ENCODE data around the gene NAGA.
"Not testable (repeated sequence)": the region's sequence is repeated elsewhere in the genome, so short reads cannot be mapped to it uniquely, and the experiment has no call there.

Gene NAGA

DNA sequence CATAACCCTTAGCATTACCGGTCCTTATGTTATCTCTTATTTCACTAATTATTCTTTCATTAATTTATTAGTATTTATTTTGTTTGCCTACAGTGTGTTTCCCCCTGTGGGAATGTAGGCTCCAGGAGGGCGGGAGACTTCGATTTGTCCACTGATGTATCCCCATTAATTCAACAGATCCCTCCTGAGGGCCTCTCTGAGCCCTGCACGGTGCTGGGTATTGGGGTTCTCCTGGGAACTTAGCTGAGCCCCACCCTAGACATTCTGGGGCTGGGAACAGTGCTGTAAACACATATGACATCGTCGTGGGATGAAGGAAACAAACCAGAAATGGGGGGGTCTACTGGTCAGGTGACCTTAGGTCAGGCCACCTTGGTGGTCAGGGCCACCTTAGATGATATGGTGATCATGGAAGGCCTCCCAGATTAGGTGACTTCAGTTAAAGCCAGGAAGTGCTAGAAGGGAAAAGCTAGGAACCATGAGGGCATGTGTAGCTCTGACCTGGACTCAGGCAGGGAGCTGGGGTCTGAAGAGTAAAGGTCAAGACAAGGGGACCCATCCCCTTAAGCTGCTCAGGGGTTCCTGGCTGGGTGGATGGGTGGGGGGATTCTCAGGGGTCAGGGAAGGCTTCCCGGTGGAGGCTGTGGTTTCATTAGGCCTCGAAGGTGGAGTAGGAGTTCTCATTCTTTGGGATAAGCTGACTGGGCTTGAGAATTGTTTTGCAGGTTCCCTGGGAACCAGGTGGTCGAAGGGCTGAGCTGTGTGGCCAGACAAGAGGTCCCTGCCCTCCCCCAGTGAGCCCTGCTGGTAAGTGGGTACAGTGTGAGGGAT lies 4.4 kb upstream of the NAGA start:
- TF ChIP-seq, protein P1, sequence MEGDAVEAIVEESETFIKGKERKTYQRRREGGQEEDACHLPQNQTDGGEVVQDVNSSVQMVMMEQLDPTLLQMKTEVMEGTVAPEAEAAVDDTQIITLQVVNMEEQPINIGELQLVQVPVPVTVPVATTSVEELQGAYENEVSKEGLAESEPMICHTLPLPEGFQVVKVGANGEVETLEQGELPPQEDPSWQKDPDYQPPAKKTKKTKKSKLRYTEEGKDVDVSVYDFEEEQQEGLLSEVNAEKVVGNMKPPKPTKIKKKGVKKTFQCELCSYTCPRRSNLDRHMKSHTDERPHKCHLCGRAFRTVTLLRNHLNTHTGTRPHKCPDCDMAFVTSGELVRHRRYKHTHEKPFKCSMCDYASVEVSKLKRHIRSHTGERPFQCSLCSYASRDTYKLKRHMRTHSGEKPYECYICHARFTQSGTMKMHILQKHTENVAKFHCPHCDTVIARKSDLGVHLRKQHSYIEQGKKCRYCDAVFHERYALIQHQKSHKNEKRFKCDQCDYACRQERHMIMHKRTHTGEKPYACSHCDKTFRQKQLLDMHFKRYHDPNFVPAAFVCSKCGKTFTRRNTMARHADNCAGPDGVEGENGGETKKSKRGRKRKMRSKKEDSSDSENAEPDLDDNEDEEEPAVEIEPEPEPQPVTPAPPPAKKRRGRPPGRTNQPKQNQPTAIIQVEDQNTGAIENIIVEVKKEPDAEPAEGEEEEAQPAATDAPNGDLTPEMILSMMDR (IDR thresholded peaks at IDR 0.05; ENCODE audit: control insufficient read depth, insufficient read depth, low read depth, low read length, missing control alignments), result no peak
- peak overlapping the region; percentile 81 for H3K4me3 ChIP-seq (ENCODE audit: control insufficient read depth, low read depth, low read length)
- no peak for DNase-seq (ENCODE audit: low read depth)

DNA sequence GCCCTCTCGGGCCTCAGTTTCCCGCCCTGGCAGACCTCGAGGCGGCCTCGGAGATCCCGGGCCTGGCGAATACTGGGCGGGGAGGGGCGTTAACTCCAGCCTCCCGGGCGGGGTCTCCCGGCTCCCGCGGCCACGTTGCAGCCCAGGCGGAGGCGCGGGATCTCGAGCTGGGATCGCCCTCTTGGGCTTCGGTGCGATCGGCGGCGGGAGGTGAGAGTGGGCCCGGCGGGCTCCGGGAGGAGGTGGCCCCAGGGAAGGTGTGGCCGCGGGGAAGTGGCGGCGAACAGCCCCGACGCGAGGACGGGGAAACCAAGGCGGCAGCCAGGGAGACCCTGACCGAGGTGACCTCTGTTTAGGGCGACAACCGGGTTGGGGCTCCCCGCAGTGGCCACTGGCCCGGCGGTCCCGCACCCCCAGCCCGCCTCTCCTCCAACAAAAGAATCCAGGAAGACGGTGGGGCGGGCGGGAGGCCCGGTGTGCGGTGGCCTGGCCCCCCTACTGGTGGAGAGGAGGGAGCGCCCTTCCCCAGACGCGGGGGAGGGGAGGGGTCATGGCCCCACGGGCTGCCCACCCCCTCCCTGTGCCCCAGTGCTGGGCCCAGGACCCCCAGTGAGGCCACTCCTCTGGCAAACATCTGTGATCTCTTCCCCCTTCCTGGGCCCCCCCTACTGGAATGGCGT lies 3.7 kb upstream of the NAGA start, which contains the start of gene PHETA2:
Gene PHETA2, plus strand, starts transcription at position 117 of the 680 bp plus-strand sequence. CDS start 3,046 bp downstream, outside the sequence.
- no peak for DNase-seq (ENCODE audit: low read depth)
- TF ChIP-seq, protein P1 (IDR thresholded peaks at IDR 0.05; ENCODE audit: control insufficient read depth, insufficient read depth, low read depth, low read length, missing control alignments), result peak; percentile 60
- peak within 1 kb of the TSS; percentile 81 for H3K4me3 ChIP-seq (ENCODE audit: control insufficient read depth, low read depth, low read length)

DNA sequence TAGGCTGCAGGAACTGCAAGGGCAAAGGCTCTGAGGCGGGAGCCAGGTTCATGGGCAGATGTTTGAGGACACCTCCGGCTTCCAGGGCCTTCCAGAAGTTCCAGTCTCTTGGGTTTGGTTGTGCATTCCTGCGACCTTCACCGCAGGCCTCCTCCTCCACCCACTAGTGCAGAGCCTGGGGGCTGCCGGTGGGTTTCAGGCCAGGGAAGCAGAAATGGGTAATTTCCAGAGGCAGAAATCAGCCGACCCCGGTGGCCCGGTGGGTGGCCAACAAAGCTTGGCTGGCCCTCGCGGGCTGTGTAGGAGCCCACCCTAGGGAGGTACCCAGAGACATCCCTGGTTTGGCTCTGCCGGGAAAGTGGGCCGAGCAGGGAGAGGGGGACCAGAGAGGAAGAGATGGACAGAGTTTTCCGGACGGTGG lies 3.0 kb upstream of the NAGA start:
- no peak for DNase-seq (ENCODE audit: low read depth)
- TF ChIP-seq, protein P1 (IDR thresholded peaks at IDR 0.05; ENCODE audit: control insufficient read depth, insufficient read depth, low read depth, low read length, missing control alignments), result no peak
- peak overlapping the region; percentile 81 for H3K4me3 ChIP-seq (ENCODE audit: control insufficient read depth, low read depth, low read length)

DNA sequence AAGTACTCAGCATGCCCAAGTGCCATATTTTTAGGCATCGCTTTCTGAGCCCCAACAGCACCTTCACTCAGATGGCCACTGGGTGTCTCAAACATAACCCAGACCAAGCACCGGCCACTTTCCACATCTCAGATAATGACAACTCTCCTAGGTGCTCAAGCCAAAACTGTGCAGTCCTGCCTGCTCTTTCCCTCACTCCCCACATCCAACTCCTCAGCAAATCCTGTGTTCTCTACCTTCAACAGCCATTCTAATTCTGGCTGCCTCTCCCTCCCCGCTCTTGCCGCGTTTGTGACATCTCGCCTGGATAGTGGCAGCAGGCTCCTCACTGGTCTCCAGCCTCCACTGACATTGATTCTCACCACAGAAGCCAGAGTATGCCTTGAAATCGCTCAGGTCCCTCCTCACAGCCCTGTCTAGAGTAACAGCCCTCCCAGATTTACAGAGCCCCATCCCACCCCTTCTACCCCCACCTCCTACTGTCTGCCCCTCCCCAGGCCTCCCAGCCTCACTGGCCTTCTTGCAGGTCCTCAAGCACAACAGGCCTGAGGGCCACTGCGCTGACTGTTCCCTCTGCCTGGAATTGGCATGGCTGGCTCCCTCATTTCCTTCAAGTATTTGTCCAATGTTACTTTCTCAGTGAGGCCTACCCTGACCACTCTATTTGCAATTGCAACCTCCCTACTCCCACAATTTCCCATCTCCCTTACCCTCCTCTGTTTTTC lies 2.2 kb upstream of the NAGA start:
- H3K4me3 ChIP-seq (ENCODE audit: control insufficient read depth, low read depth, low read length), result no peak overlapping the region
- DNase-seq (ENCODE audit: low read depth), result no peak
- TF ChIP-seq, protein P1 (IDR thresholded peaks at IDR 0.05; ENCODE audit: control insufficient read depth, insufficient read depth, low read depth, low read length, missing control alignments), result peak; percentile 17

DNA sequence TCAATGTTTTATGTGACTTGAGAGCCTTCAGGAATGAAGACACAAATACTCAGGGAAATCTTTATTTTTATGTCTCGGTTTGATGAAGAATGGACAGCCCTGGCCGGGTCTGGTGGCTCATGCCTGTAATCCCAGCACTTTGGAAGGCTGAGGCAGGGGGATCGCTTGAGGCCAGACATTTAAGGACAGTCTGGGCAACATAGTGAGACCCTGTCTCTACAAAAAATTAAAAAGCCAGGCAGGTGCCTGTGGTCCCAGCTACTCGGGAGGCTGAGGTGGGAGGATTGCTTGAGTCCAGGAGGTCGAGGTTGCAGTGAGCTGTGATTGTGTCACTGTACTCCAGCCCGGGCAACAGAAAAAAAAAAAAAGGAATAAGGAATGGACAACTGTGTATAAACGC lies 896 bp upstream of the NAGA start:
- H3K4me3 ChIP-seq (ENCODE audit: control insufficient read depth, low read depth, low read length), result not testable (repeated sequence)

DNA sequence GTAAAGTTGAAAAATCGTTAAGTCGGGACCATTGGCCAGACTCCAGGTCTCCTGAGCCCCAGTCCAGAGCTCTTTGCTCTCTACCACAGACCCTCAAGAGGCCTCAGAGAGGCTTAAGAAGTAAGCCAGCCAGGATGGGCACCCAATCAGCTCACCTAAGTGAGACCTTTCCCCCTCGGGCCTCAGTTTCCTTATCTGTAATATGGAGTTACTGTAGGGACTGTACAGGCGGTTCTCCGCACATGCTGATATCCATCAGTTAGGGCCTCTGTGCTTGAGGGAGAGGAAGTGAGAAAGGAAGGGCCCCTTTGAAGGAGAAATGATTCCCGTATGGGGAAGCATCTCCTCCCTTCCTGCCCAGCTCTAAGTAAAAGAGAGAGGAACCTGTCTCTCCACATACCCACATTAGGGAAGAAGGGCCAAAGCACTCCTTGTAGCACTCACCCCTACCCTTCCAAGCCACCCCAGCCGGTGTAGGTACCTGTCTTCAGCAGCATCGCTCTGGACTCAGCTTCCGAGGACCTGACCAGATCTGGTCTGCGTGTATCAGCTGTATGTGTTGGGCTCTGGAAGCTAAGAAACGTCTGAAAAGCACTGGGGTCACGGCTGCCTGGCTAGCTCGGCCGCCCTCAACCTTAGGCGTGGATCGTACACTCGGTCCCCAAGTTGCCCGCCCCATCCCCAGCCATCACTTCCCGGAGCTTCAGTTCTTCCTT lies 653 bp downstream of the NAGA start:
- DNase-seq (ENCODE audit: low read depth), result no peak
- TF ChIP-seq, protein P1 (IDR thresholded peaks at IDR 0.05; ENCODE audit: control insufficient read depth, insufficient read depth, low read depth, low read length, missing control alignments), result no peak
- H3K4me3 ChIP-seq (ENCODE audit: control insufficient read depth, low read depth, low read length), result peak overlapping the region; percentile 77

More for the DNA sequence above, 896 bp upstream of the NAGA start:
- not testable (repeated sequence) for DNase-seq (ENCODE audit: low read depth)

Measured in AG09309 (cell line).